Right atrium auricular region (tissue), 2 donors: Measurements from ENCODE around the gene COL23A1. TPM values are rescaled to one million over a fixed set of nuclear protein-coding genes. Genes with fewer than 3 reads are reported as not detected.

Experiments
- DNase-seq: peaks from one replicate; pipeline ENCODE4 v3.0.0-alpha.2; 2019; ENCODE audit warnings: low spot score
- H3K27ac ChIP-seq, 2 donors: fragments of 200-600 bp; sonication (generic); 1 replicate in 1 of 2; 2 replicates in 1 of 2; pipeline ENCODE4 v1.5.1; 2016 to 2019
- H3K27me3 ChIP-seq, 2 donors: fragments of 200-600 bp; sonication (generic); one replicate each; pipeline versions ENCODE4 v1.5.1 to v1.6.0; 2017 to 2019
- H3K36me3 ChIP-seq: fragments of 200-600 bp; sonication (generic); one replicate; pipeline ENCODE4 v1.5.1; 2016
- H3K4me1 ChIP-seq, 2 donors: fragments of 200-600 bp; sonication (generic); one replicate each; pipeline versions ENCODE4 v1.5.1 to v1.6.0; 2017 to 2019
- H3K4me3 ChIP-seq, 2 donors: fragments of 200-600 bp; sonication (generic); 1 replicate in 1 of 2; 2 replicates in 1 of 2; pipeline ENCODE4 v1.5.1; 2017 to 2019; ENCODE audit warnings: mild to moderate bottlenecking in 1 of 2, moderate library complexity in 1 of 2
- H3K9me3 ChIP-seq, 2 donors: fragments of 200-600 bp; sonication (generic); one replicate each; pipeline ENCODE4 v1.5.1; 2019
- CTCF ChIP-seq, 2 donors: fragments of 200-600 bp; sonication (generic); IDR thresholded peaks; one replicate each; pipeline ENCODE4 v1.5.1; 2019; ENCODE audit warnings: antibody characterized with exemption in 2 of 2
- total RNA-seq, 2 donors: library from RNA; depleted of rRNA; stranded (reverse); fragments of >200 nt; gene quantifications; one replicate each; pipeline ENCODE4 v1.1.0, GENCODE V29; 2016

Gene COL23A1
- total RNA-seq, 2 donors from 2014 or later = 5.7 to 6.8 TPM

GRCh38 chr5:178527458-178528307 lies 62.5 kb downstream of the COL23A1 start:
- Histone ChIP-seq H3K4me3 (no peak overlapping the region), H3K4me1 (peaks cover 0 to 20% of the 10 kb centered on the region in 2 donors), H3K27me3 (no peaks in the 10 kb centered on the region), H3K36me3 (no peaks in the 10 kb centered on the region), H3K9me3 (no peaks in the 10 kb centered on the region), H3K27ac (peak overlapping the region; percentile 64 to 74)
- DNase-seq = peak; percentile 71
- no peak for TF ChIP-seq CTCF (IDR thresholded peaks at IDR 0.05)

- Histone ChIP-seq H3K4me1 (peaks cover 0 to 20% of the 10 kb centered on the region in 2 donors), H3K9me3 (no peaks in the 10 kb centered on the region), H3K36me3 (no peaks in the 10 kb centered on the region), H3K4me3 (no peak overlapping the region), H3K27ac (peak overlapping the region; percentile 64 to 74), H3K27me3 (no peaks in the 10 kb centered on the region)
- no peak for DNase-seq
- TF ChIP-seq CTCF (IDR thresholded peaks at IDR 0.05) = no peak
Measured at GRCh38 chr5:178526773-178527457, 63.3 kb downstream of the COL23A1 start.

- Histone ChIP-seq H3K36me3 (no peaks in the 10 kb centered on the region), H3K4me3 (no peak overlapping the region), H3K27ac (peak overlapping the region in 1 of 2 donors; percentile 64), H3K27me3 (no peaks in the 10 kb centered on the region), H3K9me3 (no peaks in the 10 kb centered on the region), H3K4me1 (peaks cover 0 to 20% of the 10 kb centered on the region in 2 donors)
- no peak for DNase-seq
- no peak for TF ChIP-seq CTCF (IDR thresholded peaks at IDR 0.05)
Measured at GRCh38 chr5:178525906-178526732, 64.1 kb downstream of the COL23A1 start.

- no peak for DNase-seq
- Histone ChIP-seq H3K9me3 (no peaks in the 10 kb centered on the region), H3K4me3 (no peak overlapping the region), H3K4me1 (peaks cover 0 to 20% of the 10 kb centered on the region in 2 donors), H3K27me3 (no peaks in the 10 kb centered on the region), H3K36me3 (no peaks in the 10 kb centered on the region), H3K27ac (no peak overlapping the region)
- TF ChIP-seq CTCF (IDR thresholded peaks at IDR 0.05) = no peak
Measured at GRCh38 chr5:178524093-178524882, 65.9 kb downstream of the COL23A1 start.

GRCh38 chr5:178522361-178522760 lies 67.8 kb downstream of the COL23A1 start:
- Histone ChIP-seq H3K4me1 (peaks cover 0 to 12% of the 10 kb centered on the region in 2 donors), H3K4me3 (no peak overlapping the region), H3K27ac (no peak overlapping the region), H3K27me3 (no peaks in the 10 kb centered on the region), H3K36me3 (no peaks in the 10 kb centered on the region), H3K9me3 (no peaks in the 10 kb centered on the region)
- DNase-seq = no peak
- TF ChIP-seq CTCF (IDR thresholded peaks at IDR 0.05) = no peak
